Large intestine (tissue), 3 donors: ENCODE measurements around the gene CGB2. TPM values are rescaled to one million over a fixed set of nuclear protein-coding genes. Genes with fewer than 3 reads are reported as not detected.
"Not testable (repeated sequence)": the region's sequence is repeated elsewhere in the genome, so short reads cannot be mapped to it uniquely, and the experiment has no call there.

Source experiments
- DNase-seq, 2 donors: peaks; one replicate each; pipeline versions ENCODE4 v3.0.0 to v3.0.0-alpha.2; 2013
- H3K27ac ChIP-seq: one replicate; pipeline ENCODE4 v1.5.1; 2013; ENCODE audit warnings: low read length
- H3K27me3 ChIP-seq: 2 replicates; pipeline ENCODE4 v1.6.1; 2013; ENCODE audit warnings: low read length; ENCODE audit not compliant: control insufficient read depth, insufficient read depth
- H3K36me3 ChIP-seq: 2 replicates; pipeline ENCODE4 v1.6.1; 2013; ENCODE audit warnings: low read length; ENCODE audit not compliant: control insufficient read depth, insufficient read depth
- H3K4me1 ChIP-seq: one replicate; pipeline ENCODE4 v1.6.1; 2013; ENCODE audit warnings: low read length; ENCODE audit not compliant: control insufficient read depth, insufficient read depth
- H3K4me3 ChIP-seq: one replicate; pipeline ENCODE4 v1.5.1; 2013; ENCODE audit warnings: low read length
- H3K9me3 ChIP-seq: one replicate; pipeline ENCODE4 v1.6.1; 2013; ENCODE audit warnings: mild to moderate bottlenecking, low read depth, low read length, moderate library complexity; ENCODE audit not compliant: control insufficient read depth
- WGBS: methylation state at CpG from one replicate; pipeline ENCODE4 v1.1.5; 2013; ENCODE audit warnings: low lambda C conversion rate; ENCODE audit not compliant: insufficient coverage; 5-methylcytosine and 5-hydroxymethylcytosine counted together
- polyA plus RNA-seq: library from polyadenylated mRNA; unstranded; fragments of 120-200 nt; gene quantifications from one replicate; pipeline ENCODE4 v1.2.1, GENCODE V29; 2013

CGB2 gene
- polyA plus RNA-seq, 1 donor, result not detected

- H3K27ac ChIP-seq, H3K36me3 ChIP-seq, H3K27me3 ChIP-seq, H3K4me3 ChIP-seq, DNase-seq, H3K4me1 ChIP-seq, H3K9me3 ChIP-seq: not testable (repeated sequence)
- 100% methylated on average over 1 of the region's 18 CpGs for WGBS
Measured at GRCh38 chr19:49036815-49037214, 5.1 kb downstream of the CGB2 start, which contains the start of gene CGB1. CGB1 (minus strand) TSS chr19:49036895; CDS start chr19:49036711, 184 bp downstream.

- not testable (repeated sequence) for H3K27ac ChIP-seq, H3K36me3 ChIP-seq, H3K9me3 ChIP-seq, DNase-seq, H3K4me3 ChIP-seq, H3K27me3 ChIP-seq, H3K4me1 ChIP-seq
- 60% methylated on average over 1 of the region's 8 CpGs for WGBS
Measured at GRCh38 chr19:49038111-49038510, 6.4 kb downstream of the CGB2 start.

- not testable (repeated sequence) for H3K4me1 ChIP-seq, H3K27me3 ChIP-seq, H3K36me3 ChIP-seq, DNase-seq, H3K4me3 ChIP-seq, H3K9me3 ChIP-seq, H3K27ac ChIP-seq
- WGBS, result no CpG with 5 or more reads among the region's 26 CpGs
Measured at GRCh38 chr19:49038557-49039276, 7.0 kb downstream of the CGB2 start.

- not testable (repeated sequence) for H3K27me3 ChIP-seq, H3K27ac ChIP-seq, H3K9me3 ChIP-seq, H3K4me3 ChIP-seq, H3K36me3 ChIP-seq, DNase-seq, H3K4me1 ChIP-seq
- no CpG with 5 or more reads among the region's 9 CpGs for WGBS
Measured at GRCh38 chr19:49039736-49040135, 8.0 kb downstream of the CGB2 start.

GRCh38 chr19:49042177-49042576 lies 10.5 kb downstream of the CGB2 start:
- peaks cover 4% of the 10 kb centered on the region for H3K27me3 ChIP-seq
- H3K4me1 ChIP-seq, result no peaks in the 10 kb centered on the region
- no peak overlapping the region for H3K4me3 ChIP-seq
- H3K9me3 ChIP-seq, result no peaks in the 10 kb centered on the region
- no CpG with 5 or more reads among the region's 17 CpGs for WGBS
- no peak for DNase-seq
- H3K36me3 ChIP-seq, result no peaks in the 10 kb centered on the region
- H3K27ac ChIP-seq, result no peak overlapping the region

- DNase-seq, H3K9me3 ChIP-seq, H3K4me1 ChIP-seq, H3K4me3 ChIP-seq, H3K36me3 ChIP-seq, H3K27ac ChIP-seq, H3K27me3 ChIP-seq: not testable (repeated sequence)
- no CpG with 5 or more reads among the region's 4 CpGs for WGBS
Measured at GRCh38 chr19:49042666-49043065, 11.0 kb downstream of the CGB2 start.

GRCh38 chr19:49043548-49043947 lies 11.9 kb downstream of the CGB2 start, which contains the start of gene CGB5:
CGB5 (plus strand) TSS chr19:49043848; CDS start chr19:49044210, 362 bp downstream.
- not testable (repeated sequence) for H3K36me3 ChIP-seq, H3K4me1 ChIP-seq, DNase-seq, H3K9me3 ChIP-seq, H3K4me3 ChIP-seq, H3K27me3 ChIP-seq, H3K27ac ChIP-seq
- WGBS, result no CpG with 5 or more reads among the region's 15 CpGs

GRCh38 chr19:49049011-49049410 lies 17.3 kb downstream of the CGB2 start, which contains the start of gene CGB8:
CGB8 (minus strand) TSS chr19:49049111; CDS start chr19:49048739, 372 bp downstream.
- H3K4me1 ChIP-seq, H3K9me3 ChIP-seq, H3K27ac ChIP-seq, H3K4me3 ChIP-seq, H3K27me3 ChIP-seq, DNase-seq, H3K36me3 ChIP-seq: not testable (repeated sequence)
- WGBS, result no CpG with 5 or more reads among the region's 12 CpGs

GRCh38 chr19:49049834-49050233 lies 18.1 kb downstream of the CGB2 start:
- not testable (repeated sequence) for H3K27me3 ChIP-seq, H3K36me3 ChIP-seq, DNase-seq, H3K4me1 ChIP-seq, H3K27ac ChIP-seq, H3K4me3 ChIP-seq, H3K9me3 ChIP-seq
- WGBS, result no CpG with 5 or more reads among the region's 4 CpGs

GRCh38 chr19:49050376-49051033 lies 18.8 kb downstream of the CGB2 start:
- not testable (repeated sequence) for H3K4me3 ChIP-seq, H3K9me3 ChIP-seq, DNase-seq, H3K36me3 ChIP-seq, H3K27ac ChIP-seq, H3K4me1 ChIP-seq, H3K27me3 ChIP-seq
- no CpG with 5 or more reads among the region's 24 CpGs for WGBS
